ENCODE data around the gene MTA1.
A peak's percentile ranks its signal among the peaks of the same experiment; 100 is the strongest.

MTA1 gene

DNA sequence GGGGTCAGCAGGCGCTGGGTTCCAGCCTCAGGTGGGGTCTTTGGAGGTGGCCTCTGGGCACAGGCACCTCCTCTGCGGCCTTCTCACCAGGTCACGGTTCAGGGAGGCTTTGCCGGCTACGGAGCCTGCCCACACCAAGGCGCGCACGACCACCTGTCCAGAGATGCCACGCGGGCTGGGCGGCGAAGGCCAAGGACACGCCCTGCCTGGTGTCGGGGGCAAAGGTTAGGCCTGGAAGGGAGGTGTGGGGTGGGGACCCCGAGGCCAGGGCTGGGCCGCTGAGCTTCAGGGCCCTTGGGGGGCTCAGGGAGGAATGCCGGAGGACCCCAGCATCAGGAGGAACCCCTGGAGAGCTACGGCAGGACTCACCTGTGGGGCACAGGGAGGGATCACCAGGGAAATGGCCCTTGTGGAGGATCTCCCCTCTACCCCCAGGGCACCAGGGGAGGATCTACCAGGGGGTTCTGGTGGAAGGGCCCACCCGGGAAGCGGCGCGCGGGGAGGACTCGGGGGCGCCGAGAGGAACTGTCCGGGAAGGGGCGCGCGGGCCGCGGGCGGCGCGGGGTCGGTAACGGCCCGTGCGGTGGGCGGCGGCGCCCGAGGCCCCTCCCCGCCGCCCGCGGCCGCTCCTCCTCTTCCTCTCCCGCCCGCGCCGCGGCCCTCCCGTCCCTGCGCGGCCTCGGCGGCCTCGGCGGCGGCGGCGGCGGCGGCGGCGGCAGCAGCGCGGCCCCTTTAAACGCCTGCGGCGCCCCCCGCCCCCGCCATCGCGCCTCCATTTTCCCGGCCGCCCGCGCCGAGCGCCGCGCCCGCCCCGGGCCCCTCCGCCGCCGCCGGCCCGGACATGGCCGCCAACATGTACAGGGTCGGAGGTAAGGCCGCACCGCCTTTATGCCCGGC is at the start of gene MTA1:
TSS of gene MTA1 (plus strand) at position 633 of the 897 bp plus-strand sequence. CDS start at position 842, 209 bp downstream.
- DNase-seq, result peak; percentile 40

DNA sequence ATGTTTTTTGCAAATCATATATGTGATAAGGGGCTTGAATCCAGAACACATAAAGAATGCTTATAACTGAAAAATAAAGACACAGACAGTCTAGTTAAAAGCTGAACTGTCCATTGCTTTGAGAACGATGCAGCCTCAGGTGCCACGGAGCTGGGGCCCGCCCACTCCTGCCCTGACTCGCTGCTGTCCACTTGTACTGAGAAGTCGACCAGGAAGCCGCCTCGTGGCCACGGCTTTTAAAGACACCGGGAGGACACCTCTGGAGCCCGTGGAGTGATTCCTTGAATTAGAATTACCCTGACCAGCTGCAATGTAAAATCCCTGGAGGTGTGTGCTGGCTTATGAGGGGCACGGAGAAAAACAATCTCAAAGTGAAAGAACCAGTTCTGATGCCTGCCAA is 45.2 kb upstream of the MTA1 start:
- no peak for DNase-seq

DNA sequence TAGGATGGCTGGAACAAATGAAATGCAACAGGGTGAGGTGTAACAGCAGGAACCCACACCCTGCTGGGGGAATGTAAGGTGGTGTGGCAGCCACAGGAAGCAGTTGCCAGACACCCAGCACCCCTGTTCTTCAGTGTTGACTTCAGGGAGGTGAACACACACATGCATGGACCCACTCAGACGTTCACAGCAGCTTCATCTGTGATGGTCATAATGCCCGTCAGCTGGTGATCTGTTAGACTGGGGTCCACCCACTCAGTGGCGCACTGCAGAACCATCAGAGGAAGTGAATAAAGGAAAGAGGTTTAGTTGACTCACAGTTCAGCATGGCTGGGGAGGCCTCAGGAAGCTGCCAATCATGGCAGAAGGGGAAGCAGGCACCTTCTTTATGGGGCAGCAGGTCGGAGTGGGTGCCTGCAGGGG is 44.0 kb upstream of the MTA1 start:
- no peak for DNase-seq

DNA sequence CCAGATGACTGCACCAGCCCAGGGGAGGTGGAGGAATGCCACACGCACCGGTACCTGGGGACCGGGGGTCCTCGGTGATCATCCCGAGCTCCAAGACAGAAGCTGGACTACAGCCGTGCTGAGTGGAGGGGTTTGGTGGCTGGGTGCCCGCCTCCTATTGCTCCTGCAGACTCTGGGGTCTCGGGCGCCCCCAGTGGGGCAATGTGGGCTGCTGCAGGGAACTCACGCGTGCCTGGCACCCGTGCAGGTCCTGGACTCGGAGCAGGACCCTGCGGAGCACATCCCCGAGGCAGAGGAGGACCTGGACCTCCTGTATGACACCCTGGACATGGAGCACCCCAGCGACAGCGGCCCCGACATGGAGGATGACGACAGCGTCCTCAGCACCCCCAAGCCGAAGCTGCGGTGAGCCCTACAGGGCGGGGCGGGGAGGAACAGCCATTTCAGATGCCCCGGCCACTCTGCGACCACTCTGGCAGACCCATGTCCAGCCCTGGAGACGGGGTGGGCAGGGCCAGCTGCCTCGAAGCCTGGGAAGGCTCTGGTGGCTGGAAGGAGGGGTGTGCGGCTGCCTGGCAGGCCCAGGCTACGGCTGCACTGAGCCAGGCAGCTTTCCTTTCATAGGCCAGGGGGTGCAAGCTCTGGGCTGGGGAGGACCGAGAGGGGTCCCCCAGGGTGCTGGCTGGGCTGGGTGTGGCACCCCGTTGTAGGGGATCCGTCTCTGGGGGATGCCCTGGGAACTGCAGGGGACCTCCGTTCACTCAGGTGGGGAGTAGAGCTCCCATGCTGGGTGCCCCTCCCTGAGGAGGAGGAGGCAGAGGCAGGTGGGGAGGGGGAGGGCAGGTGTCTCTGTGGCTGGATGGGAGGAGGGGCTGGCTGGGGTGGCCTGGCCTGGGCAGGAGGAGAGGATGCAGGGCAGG is 42.8 kb upstream of the MTA1 start:
- DNase-seq, result no peak

DNA sequence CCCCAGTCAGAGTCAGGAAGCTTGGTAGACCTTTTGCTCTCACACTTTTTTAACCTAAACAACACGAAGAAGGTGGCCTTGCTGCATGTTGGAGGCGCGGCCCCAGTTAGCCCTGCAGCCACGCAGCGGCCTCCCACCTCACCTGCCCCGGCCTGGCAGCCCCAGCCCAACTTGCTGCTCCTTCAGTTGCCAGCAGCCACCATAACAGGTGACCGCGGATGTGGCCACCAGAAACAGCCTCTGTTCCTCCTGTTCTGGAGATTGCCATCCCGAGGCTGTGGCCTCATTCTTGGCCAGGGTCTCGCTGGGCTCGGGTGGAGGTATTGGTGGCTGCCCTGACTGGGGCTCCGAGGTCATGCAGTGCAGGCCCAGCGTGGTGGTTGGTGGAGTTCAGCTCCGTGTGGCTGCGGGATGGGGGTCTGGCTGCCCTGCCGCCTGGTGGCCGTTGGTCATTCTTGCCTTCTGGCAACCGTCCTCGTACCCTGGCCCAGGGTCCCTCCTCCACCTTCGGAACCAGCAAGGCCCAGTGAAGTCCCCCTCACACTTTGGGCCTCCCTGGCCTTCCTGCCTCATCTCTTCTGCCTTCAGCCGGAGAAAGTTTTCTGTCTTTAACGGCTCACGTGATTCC is 42.0 kb upstream of the MTA1 start:
- DNase-seq, result no peak

DNA sequence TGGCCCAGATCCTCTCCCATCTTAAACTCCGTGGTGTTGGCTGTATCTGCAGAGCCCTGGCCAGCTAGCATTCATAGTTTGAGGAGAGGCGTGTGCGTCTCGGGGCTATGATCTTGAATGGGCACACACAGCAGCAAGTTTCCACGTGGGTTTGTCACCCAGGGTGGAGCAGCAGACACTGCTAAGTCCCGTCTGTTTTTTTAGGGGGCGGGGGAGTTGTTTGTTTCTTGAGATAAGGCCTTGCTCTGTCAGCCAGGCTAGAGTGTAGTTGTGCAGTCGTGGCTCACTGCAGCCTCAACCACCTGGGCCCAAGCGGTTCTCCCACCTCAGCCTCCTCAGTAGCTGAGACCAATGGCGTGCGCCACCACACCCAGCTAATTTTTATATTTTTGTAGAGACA is 41.4 kb upstream of the MTA1 start:
- no peak for DNase-seq

DNA sequence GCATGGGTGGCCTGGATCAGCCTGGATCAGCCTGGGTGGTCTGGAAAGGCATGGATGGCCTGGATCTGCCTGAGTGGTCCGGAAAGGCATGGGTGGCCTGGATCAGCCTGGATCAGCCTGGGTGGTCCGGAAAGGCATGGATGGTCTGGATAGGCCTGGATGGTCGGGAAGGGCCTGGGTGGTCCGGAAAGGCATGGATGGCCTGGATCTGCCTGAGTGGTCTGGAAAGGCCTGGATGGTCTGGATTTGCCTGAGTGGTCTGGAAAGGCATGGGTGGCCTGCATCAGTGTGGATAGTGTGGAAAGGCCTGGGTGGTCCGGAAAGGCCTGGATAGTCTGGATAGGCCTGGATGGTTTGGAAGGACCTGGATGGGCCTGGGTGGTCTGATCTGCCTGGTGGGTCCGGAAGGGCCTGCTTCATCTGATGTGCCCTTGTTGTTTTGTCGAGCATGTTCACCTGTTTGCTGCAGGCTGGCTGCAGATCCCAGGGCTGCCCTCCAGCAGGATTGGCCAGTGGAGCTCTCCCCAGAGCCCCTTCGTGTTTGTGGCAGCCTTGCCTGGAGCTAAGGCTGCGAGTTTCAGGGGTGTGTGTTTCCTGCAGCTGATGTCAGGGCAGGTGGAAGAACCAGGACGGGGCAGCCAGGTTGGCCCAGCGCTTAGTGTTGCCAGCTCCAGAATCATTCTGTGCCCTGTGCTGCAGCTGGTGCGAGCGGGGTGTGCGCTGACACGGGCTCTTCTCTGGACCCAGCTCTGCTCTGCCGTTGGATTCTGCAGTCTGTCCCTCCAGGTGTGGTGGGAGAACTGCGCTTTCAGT is 40.5 kb upstream of the MTA1 start:
- no peak for DNase-seq

DNA sequence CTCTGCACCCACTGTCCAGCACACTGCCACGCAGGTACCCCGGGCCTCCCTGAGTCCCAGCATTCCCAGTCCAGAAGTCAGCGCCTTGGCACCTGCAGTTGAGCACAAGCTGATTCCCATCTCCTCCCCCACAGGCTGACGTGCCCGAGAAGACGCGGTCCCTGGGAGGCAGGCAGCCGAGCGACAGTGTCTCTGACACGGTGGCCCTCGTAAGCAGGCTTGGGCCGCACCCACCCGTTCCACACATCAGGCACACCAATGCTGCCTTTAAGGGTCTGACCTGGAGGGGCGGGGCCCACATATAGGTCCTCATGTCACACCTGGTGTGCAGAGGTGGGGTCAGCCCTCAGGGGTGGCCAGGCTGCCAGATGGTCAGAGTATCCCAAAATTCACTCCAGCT is 39.7 kb upstream of the MTA1 start:
- DNase-seq, result no peak

DNA sequence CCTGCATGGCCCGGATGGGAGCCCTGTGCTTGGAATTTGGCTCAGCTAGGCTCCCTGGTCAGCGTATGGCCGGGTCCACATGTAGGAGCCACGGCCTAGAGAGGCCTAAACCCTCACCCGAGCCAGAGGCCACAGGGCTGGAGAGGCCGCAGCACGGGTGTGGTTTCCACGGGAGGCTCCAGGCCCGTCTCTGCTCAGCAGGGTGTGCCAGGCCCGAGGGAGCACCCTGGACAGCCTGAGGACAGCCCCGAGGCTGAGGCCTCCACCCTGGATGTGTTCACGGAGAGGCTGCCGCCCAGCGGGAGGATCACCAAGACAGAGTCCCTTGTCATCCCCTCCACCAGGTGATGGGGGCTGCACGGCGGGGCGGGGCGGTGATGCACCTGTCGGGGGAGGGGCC is 38.9 kb upstream of the MTA1 start:
- no peak for DNase-seq

DNA sequence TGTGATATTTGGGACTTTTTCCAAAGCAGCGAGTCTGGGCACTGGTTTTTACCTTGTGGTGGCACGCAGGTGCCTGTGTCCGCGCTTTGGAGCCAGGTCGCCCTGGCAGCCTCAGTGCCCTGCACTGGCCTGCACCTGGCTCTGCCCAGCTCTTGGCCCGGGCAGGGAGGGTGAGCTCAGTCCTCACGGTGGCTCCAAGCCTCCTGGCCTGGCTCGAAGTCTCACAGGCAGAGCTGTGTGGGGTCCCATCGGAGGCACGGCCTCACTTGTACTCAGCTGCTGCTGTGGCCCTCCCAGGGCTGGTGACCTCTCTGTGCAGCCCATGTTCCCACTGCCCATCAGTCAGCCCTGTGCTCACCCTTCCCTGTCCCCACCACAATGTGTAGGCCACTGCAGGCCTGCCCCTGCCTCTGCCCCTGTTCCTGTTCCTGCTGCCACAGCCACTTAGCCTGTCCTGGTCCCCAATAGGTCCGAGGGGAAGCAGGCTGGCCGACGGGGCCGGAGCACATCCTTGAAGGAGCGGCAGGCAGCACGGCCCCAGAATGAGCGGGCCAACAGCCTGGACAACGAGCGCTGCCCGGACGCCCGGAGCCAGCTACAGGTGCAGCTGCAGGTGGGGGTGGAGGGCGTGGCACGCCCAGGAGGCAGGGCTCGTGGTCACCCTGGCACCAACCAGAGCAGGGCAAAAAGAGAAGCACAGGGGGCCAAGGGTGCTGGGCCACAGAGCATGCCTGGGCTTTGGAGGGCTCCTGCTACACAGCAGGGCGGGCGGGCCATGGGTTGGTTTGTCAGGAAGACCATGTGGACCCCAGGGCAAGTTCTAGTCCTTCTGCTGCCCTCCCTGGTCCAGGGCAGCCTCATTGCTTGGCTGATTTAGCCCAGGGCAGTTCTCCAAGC is 37.9 kb upstream of the MTA1 start:
- no peak for DNase-seq

DNA sequence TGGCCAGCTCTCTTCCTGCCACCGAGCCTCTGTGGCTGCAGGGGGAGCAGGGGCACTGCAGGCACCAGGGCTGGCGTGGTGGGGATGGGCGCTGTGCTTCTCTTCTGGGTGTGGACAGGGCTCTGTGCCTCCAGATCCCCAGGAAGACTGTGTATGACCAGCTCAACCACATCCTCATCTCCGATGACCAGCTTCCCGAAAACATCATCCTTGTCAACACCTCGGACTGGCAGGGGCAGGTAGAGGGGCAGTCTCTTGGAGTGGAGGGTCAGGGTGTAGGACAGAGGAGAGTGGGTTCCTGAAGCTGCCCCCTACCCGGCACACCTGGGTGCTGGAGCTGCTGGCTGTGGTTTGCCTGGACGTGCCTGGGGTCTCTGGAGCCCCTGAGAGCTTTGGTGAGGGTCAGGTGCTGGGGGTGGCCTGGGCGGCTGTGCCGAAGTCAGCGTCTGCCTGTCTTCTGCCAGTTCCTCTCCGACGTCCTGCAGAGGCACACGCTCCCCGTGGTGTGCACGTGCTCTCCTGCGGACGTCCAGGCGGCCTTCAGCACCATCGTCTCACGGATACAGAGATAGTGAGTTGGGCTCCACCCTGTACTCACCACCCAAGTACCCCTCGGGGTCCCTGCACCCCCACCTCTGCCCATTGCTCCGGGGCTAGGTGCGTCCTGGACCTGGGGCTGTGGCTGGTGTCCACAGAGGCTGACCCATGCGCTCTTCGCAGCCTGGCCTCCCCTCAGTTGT is 37.1 kb upstream of the MTA1 start:
- DNase-seq, result no peak

DNA sequence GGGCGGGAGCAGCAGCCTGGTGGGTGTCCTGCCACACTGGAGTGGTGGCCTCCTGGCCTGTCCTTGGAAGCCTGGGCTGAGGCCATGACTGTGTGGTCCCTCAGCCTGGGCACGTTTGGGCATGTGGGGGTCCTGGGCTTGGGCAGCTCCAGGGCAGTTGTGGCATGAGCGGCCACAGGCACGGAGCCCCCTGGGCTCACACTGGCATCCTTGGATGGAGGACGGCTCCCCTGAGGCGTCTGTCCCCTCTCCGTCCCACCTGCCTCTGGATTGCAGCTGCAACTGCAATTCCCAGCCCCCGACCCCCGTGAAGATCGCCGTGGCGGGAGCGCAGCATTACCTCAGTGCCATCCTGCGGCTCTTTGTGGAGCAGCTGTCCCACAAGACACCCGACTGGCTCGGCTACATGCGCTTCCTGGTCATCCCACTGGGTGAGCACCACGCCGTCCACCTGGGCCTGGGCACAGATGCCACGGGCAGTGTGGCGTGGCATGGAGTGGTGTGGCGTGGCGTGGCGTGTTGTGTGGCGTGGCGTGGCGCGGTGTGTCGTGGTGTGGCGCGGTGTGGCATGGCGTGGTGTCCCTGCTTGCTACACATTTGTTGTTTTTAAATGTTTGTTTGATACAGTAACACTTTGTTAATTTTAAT is 36.4 kb upstream of the MTA1 start:
- DNase-seq, result no peak

DNA sequence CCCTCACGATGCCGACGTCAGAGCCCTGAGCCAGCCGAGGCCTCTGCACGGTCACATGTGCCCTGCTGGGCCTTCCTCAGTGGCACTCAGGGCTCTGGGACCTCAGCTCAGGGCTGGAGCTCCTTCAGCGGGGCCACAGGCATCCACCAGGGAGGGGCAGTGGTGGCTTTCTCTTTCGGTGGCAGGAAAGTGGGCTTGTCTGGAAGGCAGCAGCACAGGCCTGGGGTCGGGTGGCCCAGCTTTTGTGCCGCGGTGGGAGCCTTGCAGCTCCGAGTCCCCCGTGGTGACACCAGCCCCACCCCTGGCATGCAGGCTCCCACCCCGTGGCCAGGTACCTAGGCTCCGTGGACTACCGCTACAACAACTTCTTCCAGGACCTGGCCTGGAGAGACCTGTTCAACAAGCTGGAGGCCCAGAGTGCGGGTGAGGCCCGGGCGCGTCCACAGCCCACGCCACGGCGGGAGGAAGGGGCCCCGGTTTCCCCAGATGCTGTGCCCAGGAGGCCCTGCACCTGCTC is 35.5 kb upstream of the MTA1 start:
- DNase-seq, result no peak

DNA sequence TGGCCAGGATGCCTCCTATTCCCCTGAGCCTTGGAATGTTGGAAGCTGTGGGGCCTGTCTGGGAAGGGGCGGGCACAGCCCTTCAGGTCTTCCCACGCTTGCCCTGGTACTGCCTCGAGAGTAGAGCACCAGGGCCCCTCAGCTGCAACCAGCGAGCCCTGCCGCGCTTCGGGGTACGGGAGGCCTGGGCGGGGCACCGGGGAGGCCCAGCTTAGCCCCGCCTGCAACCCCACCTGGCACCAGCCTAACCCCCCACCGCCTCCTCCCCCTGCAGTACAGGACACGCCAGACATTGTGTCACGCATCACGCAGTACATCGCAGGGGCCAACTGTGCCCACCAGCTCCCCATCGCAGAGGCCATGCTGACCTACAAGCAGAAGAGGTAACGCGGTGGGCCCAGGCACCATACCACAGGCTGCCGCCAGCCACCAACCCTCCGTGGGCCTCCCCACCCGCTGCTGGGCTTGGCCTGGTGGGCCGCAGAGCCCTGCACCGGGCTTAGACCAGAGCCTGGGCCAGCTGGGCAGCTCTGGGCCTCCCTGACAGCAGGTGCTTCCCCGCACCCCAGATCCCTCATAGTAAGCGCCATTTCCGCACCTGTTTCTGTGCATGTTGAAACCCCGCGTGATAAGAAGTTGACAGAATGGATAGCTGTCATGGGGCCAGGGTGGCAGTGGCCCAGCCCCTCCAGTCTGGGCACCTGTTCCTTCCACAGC is 34.9 kb upstream of the MTA1 start:
- no peak for DNase-seq

DNA sequence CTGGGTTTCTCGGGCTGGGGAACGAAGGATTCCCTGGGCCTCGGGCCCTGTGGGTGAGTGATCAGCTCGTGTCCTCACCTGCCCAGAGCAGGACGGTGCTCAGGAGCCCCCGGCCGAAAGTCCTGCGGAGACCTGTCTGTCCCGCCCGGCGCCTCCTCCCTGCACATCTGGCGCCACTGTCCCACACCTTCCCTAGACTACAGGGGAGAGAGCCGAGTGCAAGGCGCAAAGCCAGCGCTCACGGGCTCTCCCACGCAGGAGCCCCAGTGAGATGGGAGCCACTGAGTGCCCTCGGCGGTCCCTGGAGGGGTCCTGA is 34.3 kb upstream of the MTA1 start:
- DNase-seq, result no peak

DNA sequence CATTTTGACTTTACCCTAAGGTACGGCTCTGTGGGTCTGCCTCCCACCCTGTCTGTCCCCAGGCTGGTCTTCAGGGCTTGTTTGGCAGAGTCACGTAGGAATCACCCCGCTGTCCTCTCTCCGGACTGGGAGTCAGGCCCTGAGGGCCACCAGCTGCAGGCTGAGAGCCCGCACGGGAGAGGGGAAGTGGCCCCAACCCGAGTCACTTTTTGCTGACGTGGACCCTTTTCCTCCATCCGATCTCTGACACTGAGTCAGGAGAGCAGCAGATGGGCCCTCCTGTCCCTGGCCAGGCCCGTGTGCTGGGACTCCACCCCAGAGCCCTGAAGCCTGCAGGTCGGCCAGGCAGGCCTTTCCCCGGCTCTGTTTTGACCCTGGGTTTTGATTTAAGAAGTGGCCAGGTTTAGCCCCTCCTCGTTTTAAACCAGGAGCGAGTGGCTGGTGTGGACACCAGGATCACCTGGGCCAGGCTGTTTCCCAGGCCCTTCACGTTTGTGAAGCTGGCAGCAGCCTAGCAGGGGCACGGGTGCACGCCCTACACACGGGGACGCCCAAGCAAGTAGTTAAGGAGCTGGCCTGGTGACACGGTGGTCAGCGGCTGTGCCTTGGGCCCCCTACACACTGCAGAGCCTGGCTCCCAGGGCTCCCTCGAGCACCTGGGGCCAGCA is 33.8 kb upstream of the MTA1 start:
- no peak for DNase-seq

DNA sequence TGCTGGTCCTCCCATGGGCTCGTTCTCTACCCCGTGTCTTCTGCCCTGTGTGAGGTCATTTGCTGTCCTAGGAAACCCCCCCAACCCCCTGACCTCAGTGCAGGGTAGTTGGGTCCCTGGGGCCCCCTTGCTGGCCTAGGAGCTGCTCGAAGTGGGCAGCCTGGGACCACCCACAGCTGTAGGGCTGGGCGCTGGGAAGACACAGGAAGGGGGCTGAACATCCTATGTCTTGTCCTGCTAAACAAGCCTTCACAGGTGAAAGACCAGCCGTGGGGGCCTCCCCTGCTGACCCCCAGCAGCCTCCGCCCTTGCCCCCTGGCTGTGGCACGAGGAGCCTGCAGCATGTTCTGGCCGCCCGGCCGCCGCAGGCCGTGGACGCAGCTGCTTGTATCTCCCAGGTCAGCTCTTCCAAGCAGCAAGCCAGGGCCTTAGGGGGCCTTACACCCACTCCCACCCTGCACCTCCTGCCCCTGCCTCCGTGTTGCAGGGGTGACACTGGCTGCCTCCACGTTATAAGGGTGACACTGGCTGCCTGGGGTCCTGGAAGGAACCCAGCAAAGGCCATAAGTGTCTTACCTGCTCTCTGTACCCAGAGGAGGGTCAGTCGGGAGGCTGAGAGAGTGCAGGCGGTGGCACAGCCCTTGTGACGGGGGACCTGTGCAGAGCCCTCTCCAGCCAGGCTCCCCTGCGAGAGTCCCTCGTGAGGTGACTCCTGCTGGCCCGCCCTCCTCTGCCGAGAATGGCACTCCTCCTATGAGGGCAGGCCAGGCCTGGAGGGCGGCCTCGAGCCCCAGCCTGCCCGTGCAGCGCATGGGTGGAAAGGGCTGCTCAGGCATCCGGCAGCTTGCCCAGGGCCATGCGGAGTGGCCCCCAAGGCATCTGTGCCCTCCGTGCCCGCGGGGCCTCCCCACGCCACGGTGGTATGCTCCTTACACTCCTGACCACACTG is 32.8 kb upstream of the MTA1 start:
- no peak for DNase-seq

DNA sequence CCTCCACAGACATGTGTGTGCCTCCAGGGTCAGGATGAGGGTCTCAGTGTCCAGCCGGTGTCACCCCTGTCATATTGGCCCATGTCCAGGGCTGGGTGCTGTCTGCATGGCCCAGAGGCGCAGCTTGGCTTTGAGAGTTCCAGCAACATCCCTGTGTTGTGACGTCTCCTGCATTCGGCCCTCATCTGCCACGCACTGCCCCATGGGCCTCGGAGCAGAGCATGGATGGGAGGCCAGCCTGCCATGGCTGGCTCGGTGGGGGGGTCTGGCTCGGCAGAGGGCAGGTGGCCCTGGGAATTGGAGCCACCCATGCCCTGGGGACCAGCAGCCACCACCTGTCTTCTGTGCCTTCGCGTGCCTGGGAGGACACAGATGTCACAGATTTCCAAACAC is 32.1 kb upstream of the MTA1 start:
- no peak for DNase-seq
